ENCODE results near the gene ICAM4. TPM values are rescaled to one million over a fixed set of nuclear protein-coding genes. Genes with fewer than 3 reads are reported as not detected.

ICAM4 gene
- total and polyA plus RNA-seq, 2 of the 13 experiments (the other 11 are each of a cell fraction or from before 2014, with no cell fraction given): 2.9 to 4.0 TPM

GRCh38 chr19:10320602-10321416 lies 34.1 kb downstream of the ICAM4 start:
- no peak overlapping the region for H3K4me2 ChIP-seq (ENCODE audit: low read depth, low read length)
- H3K27me3 ChIP-seq (ENCODE audit: control insufficient read depth in 1 of 2, insufficient read depth in 2 of 2, low read length in 2 of 2): no peaks in the 10 kb centered on the region
- H3K9me3 ChIP-seq (ENCODE audit: low read length): no peaks in the 10 kb centered on the region
- 97% methylated on average over 11 of the region's 32 CpGs for WGBS (ENCODE audit: low lambda C conversion rate)
- DNase-seq (ENCODE audit: low spot score) (no peak), ATAC-seq (peak; percentile 4; the same call in 2 of the 3 replicates), FAIRE-seq (no peak)
- H3K27ac ChIP-seq (ENCODE audit: extremely low read length, insufficient read depth, low read length): no peak overlapping the region
- H4K20me1 ChIP-seq (ENCODE audit: insufficient read depth, low read length): no peaks in the 10 kb centered on the region; the same call in 1 of the 2 replicates
- intact Hi-C loops (cut with micrococcal nuclease; ENCODE audit: unreplicated experiment) (no loop called here), in situ Hi-C loops (cut with HindIII; ENCODE audit: extremely low pct_ligation_motif_present, low pct_unique_long_range_greater_than_20kb) (no loop called here)
- peaks cover 6% of the 10 kb centered on the region for H3K4me1 ChIP-seq (ENCODE audit: insufficient read depth, low read length)
- H3K36me3 ChIP-seq (replicated peaks in 1 of 2; ENCODE audit: control insufficient read depth in 1 of 2, insufficient read depth in 2 of 2, low read length in 2 of 2): peaks cover 32 to 75% of the 10 kb centered on the region in 2 experiments
- no peak overlapping the region for H2AFZ ChIP-seq (ENCODE audit: low read length)
- no peak overlapping the region for H3K9ac ChIP-seq (ENCODE audit: insufficient read depth, low read depth, low read length)
- ChIA-PET POLR2A (interaction anchor here (0.6 to 2.4 kb wide), 2 partner anchors 11 to 15 kb away, joined by 3 to 10 read pairs; no protein-coding TSS in a partner anchor), CTCF (ENCODE audit: low intra/inter-chr PET ratio, low total read pairs) (no interaction called here)
- H3K4me3 ChIP-seq (replicated peaks in 1 of 3; ENCODE audit: insufficient read depth in 1 of 3, low read depth in 2 of 3, low read length in 3 of 3): no peak overlapping the region
- H3K79me2 ChIP-seq (ENCODE audit: insufficient read depth, low read length): no peaks in the 10 kb centered on the region
- no TSS peak for BruUV-seq (replicated peaks)
- peak; percentile 62 for TF ChIP-seq RBFOX2 (IDR thresholded peaks at IDR 0.05; ENCODE audit: low read depth, low read length)
- TF ChIP-seq RBM39 (IDR thresholded peaks at IDR 0.05; ENCODE audit: low read depth, low read length, poor library complexity, severe bottlenecking): no peak

- TF ChIP-seq AGO2 (optimal IDR thresholded peaks at IDR 0.05; ENCODE audit: low read depth, low read length) (peak; percentile 81), POGZ (CRISPR knock-in tag; IDR thresholded peaks at IDR 0.05) (no peak)
- Histone ChIP-seq H3K4me2 (ENCODE audit: low read depth, low read length) (no peak overlapping the region), H3K4me1 (ENCODE audit: insufficient read depth, low read length) (no peaks in the 10 kb centered on the region), H3K9me3 (ENCODE audit: low read length) (no peaks in the 10 kb centered on the region), H2AFZ (ENCODE audit: low read length) (no peak overlapping the region), H4K20me1 (ENCODE audit: insufficient read depth, low read length) (no peaks in the 10 kb centered on the region), H3K9ac (ENCODE audit: insufficient read depth, low read depth, low read length) (no peak overlapping the region), H3K27me3 (ENCODE audit: control insufficient read depth in 1 of 2, insufficient read depth in 2 of 2, low read length in 2 of 2) (no peaks in the 10 kb centered on the region), H3K79me2 (ENCODE audit: insufficient read depth, low read length) (no peaks in the 10 kb centered on the region), H3K27ac (ENCODE audit: extremely low read length, insufficient read depth, low read length) (no peak overlapping the region), H3K36me3 (replicated peaks in 1 of 2; ENCODE audit: control insufficient read depth in 1 of 2, insufficient read depth in 2 of 2, low read length in 2 of 2) (peaks cover 33 to 78% of the 10 kb centered on the region in 2 experiments), H3K4me3 (replicated peaks in 1 of 3; ENCODE audit: insufficient read depth in 1 of 3, low read depth in 2 of 3, low read length in 3 of 3) (no peak overlapping the region)
- intact Hi-C loops (cut with micrococcal nuclease; ENCODE audit: unreplicated experiment) (no loop called here), in situ Hi-C loops (cut with HindIII; ENCODE audit: extremely low pct_ligation_motif_present, low pct_unique_long_range_greater_than_20kb) (no loop called here)
- DNase-seq (ENCODE audit: low spot score) (no peak), ATAC-seq (no peak; the same call in 2 of the 3 replicates), FAIRE-seq (no peak)
- no TSS peak for BruUV-seq (replicated peaks)
- 96% methylated on average over 6 of the region's 11 CpGs for WGBS (ENCODE audit: low lambda C conversion rate)
- CTCF ChIA-PET (ENCODE audit: low intra/inter-chr PET ratio, low total read pairs): no interaction called here
- POLR2A ChIA-PET: interaction anchor here (2.4 kb wide), 1 partner anchor 11 kb away, joined by 10 read pairs; no protein-coding TSS in a partner anchor
These were observed 34.7 kb downstream of the ICAM4 start for GRCh38 chr19:10321417-10321797.
